Cardiac fibroblast (primary cell): Measurements from ENCODE around the gene NT5C3B.

Experiments
- DNase-seq, 2 donors: peaks; one replicate each; pipeline versions ENCODE4 v3.0.0 to v3.0.0-alpha.2; 2010; ENCODE audit warnings: low read depth in 2 of 2
- H3K4me3 ChIP-seq, 2 donors: replicated peaks in 1 of 2; 1 replicate in 1 of 2; 2 replicates in 1 of 2; pipeline ENCODE4 v1.5.1; 2011; ENCODE audit warnings: low read depth in 2 of 2, low read length in 2 of 2, mild to moderate bottlenecking in 2 of 2, moderate library complexity in 1 of 2
- TF ChIP-seq, protein P1 (sequence below): IDR thresholded peaks from one replicate; pipeline ENCODE4 v1.5.1; 2011; ENCODE audit warnings: low read depth, mild to moderate bottlenecking, low read length, inconsistent platforms

The NT5C3B gene

DNA sequence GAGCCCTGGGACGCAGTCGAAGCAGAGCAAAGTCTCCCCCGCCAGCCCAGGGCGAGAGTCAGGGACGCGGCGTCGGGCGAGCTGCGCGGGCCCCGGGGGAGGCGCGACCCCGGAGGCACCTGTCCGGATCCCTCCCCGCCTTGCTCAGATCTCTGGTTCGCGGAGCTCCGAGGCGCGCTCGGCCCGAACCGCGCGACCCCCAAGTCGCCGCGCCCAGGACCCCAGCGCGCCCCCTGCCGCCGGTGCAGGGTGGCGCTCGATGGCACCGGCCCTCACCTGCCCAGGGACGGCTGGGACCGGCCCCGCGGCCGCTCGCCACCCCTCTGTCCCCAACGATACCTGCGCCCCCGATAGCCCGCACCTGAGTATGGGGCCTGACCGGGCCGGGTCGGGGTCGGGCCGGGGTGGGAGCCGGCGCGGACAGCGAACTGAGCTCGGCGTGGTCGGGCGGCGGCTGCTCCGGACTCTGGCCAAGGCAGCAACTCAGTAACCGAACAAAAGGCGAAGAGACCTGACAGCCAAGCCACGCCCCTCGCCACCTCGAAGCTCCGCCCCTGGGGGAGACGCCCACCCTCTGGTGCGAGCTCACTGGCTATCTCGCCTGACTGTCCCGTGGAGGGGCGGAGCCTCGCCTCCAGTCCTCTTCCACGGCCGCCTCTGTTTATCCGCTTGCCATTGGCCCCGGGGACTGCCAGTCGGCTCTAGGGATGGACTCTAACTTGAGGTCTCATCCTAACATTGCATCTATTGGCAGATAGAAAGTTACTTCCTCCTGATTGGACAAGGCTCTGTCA, 49.6 kb downstream of the NT5C3B start, which contains the start of gene JUP:
Gene JUP (minus strand): TSS at position 485 of the 794 bp plus-strand sequence. CDS start 14,857 bp downstream, outside the sequence.
- TF ChIP-seq, protein P1, sequence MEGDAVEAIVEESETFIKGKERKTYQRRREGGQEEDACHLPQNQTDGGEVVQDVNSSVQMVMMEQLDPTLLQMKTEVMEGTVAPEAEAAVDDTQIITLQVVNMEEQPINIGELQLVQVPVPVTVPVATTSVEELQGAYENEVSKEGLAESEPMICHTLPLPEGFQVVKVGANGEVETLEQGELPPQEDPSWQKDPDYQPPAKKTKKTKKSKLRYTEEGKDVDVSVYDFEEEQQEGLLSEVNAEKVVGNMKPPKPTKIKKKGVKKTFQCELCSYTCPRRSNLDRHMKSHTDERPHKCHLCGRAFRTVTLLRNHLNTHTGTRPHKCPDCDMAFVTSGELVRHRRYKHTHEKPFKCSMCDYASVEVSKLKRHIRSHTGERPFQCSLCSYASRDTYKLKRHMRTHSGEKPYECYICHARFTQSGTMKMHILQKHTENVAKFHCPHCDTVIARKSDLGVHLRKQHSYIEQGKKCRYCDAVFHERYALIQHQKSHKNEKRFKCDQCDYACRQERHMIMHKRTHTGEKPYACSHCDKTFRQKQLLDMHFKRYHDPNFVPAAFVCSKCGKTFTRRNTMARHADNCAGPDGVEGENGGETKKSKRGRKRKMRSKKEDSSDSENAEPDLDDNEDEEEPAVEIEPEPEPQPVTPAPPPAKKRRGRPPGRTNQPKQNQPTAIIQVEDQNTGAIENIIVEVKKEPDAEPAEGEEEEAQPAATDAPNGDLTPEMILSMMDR, result no peak
- DNase-seq, result peak; percentile 99 to 100
- peak within 1 kb of the TSS; percentile 75 to 77 for H3K4me3 ChIP-seq

DNA sequence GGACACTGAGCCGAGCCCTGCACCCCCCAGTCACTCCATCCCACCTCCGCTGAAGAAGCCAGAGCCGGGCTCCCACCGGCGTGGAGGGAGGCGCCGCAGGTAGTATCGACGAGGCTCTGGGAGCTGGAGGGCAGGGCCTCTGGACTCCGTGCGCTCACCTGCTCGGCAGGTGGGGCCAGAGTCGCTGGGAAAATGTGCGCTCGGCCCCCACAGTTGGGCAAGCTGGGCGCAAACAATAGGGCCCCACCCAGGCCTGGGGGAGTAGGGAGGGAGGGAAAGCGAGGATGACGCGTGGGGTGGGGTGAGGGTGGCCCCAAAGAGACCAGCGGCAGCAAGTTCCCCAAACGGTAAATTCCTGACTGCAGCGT, 50.2 kb downstream of the NT5C3B start:
- DNase-seq, result peak; percentile 33 to 51
- TF ChIP-seq, protein P1, result no peak
- peak overlapping the region; percentile 75 to 77 for H3K4me3 ChIP-seq

DNA sequence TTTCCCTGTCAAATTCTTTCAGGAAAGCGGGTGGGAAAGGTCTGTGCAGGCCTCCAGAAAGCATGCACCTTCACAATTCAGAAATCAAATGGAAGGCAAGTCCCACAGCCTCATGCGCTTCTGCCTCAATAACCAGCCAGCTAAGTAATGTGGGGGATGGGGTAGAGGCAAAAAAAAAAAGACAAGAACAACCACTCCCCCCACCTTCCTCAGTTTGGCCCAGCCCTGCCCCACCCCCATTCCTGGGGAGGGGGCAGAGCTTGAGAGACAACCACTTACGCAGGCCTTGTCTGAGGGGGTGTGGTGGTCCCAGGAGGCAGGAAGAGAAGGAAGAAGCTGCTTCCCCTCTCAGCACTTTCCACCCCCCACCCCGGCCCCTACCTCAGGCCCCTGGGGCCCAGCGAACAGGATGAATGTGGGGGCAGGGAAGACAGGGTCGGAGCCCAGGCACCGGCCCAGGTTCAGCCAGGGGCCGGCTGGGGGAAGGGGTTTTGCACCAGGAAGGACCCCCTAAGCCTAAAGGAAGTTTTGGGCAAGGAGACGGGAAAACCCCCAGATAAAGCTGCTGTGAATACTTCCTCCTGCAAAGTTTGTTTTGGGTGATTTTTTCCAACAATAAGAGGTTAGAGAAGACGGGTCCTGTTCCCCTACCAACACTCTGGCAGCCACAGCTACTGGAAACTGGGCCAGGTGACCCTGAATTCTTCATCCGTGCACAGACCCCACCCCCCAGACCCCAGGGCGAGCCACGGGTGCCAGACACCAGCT, 50.8 kb downstream of the NT5C3B start:
- DNase-seq, result peak in 1 of 2 donors; percentile 60
- TF ChIP-seq, protein P1, result no peak
- peak overlapping the region; percentile 75 to 77 for H3K4me3 ChIP-seq

DNA sequence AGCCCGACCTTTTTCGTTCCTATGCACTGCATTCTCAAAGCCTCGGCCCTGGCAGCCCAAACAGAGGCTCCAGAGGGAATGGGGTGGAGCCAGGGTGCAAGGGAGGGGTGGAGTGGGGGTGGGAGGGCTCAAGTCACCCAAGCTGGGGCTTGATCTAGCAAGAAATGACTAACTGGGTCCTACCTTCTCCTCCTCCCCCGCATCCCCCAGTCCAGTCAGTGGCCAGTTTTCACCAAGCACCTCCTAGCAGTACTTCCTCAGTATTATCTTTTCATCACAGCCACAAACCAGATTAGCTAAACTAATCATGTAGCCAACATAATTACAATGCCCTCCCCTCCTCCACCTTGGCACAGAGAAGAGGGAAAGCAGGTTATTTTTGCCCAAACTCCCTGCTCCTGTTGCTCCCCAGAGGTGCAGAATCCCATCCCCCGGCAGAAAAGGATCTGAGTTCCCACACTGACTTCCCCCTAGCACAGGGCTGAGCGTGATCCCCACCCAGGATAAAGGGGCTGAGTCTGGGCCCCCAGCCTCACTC, 51.8 kb downstream of the NT5C3B start:
- TF ChIP-seq, protein P1, result no peak
- peak; percentile 71 to 79 for DNase-seq
- H3K4me3 ChIP-seq, result peak overlapping the region; percentile 8 to 75

DNA sequence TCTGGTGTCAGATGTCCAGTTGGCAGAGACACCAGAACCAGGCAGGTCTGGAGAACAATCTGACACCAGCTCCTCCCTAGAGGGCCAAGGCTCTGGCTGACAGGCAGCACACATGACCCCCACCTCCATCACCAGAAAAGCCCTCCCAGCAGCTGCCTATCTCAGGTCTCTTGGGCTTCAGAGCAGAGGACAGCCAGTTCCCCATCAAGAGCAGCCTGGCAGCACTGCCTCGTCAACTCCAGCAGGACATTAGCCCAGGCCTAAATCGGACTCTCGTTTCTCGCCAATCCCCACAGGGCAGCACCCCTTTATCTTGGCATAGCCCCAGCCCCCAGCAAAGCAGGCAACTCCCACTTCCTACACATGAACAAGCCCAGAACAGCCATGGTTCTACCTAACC, 53.9 kb downstream of the NT5C3B start:
- TF ChIP-seq, protein P1, result no peak
- H3K4me3 ChIP-seq, result no peak overlapping the region
- DNase-seq, result peak in 1 of 2 donors; percentile 42

DNA sequence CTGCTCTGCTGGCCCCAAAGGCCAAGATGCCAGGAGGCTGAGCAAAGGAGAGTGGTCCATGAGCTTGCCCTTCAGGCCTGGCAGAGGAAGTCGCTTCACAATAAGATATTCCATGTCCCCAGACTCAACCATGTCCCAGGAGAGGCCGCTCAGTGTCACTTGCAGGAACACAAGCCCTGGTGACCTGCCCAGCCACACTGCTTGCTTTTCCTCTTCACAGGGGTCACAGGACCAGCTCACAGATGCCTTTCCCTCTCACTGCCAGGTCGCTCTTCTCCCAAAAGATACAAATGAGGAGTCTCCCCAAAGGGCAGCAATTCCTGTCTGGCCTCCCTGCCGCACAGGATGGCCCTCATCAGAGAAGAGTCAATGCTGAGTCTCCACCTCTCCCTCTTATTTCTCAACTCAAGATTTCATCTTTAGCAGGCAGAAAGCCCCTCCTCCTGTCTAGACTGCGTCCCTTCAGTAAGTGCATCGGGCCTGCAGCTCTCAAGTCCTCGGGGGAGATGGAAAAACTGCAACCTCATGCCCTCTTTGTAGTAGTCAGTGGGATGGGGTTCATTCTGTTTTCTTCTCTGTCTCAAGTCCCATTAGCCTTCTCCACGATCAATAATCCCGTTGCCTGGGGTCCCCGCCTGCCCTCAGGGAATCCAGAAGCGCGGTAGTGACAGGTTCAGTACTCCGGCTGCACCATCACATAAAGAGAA, 54.5 kb downstream of the NT5C3B start:
- H3K4me3 ChIP-seq, result no peak overlapping the region
- TF ChIP-seq, protein P1, result no peak
- peak; percentile 26 to 43 for DNase-seq
